ENCODE measurements around the gene FHL5.

DNA sequence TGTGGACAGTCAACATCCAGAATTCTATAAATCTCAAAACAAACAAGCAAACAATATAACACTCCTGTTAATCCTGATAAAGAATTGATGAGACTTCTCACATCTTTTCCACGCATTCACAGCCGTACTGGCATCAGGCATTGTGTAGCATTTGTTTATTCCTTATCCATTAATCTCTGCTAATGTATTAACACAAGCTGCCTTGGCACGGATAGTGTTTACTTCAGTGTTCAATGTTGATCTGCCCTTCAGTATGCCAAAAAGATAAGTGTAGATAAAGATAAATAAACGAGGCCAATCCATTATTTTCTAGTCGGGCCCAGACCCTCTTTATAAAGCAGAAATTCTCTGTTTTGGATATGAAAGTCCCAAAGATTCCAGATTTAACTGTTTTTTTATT is 25.2 kb upstream of the FHL5 start:
- TF ChIP-seq, protein P1, sequence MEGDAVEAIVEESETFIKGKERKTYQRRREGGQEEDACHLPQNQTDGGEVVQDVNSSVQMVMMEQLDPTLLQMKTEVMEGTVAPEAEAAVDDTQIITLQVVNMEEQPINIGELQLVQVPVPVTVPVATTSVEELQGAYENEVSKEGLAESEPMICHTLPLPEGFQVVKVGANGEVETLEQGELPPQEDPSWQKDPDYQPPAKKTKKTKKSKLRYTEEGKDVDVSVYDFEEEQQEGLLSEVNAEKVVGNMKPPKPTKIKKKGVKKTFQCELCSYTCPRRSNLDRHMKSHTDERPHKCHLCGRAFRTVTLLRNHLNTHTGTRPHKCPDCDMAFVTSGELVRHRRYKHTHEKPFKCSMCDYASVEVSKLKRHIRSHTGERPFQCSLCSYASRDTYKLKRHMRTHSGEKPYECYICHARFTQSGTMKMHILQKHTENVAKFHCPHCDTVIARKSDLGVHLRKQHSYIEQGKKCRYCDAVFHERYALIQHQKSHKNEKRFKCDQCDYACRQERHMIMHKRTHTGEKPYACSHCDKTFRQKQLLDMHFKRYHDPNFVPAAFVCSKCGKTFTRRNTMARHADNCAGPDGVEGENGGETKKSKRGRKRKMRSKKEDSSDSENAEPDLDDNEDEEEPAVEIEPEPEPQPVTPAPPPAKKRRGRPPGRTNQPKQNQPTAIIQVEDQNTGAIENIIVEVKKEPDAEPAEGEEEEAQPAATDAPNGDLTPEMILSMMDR (IDR thresholded peaks at IDR 0.05; ENCODE audit: poor library complexity, severe bottlenecking), result no peak
- TF ChIP-seq EZH2 (IDR thresholded peaks at IDR 0.05; ENCODE audit: borderline replicate concordance, insufficient read depth, low read length, poor library complexity, severe bottlenecking), result no peak
- TF ChIP-seq, protein P2, sequence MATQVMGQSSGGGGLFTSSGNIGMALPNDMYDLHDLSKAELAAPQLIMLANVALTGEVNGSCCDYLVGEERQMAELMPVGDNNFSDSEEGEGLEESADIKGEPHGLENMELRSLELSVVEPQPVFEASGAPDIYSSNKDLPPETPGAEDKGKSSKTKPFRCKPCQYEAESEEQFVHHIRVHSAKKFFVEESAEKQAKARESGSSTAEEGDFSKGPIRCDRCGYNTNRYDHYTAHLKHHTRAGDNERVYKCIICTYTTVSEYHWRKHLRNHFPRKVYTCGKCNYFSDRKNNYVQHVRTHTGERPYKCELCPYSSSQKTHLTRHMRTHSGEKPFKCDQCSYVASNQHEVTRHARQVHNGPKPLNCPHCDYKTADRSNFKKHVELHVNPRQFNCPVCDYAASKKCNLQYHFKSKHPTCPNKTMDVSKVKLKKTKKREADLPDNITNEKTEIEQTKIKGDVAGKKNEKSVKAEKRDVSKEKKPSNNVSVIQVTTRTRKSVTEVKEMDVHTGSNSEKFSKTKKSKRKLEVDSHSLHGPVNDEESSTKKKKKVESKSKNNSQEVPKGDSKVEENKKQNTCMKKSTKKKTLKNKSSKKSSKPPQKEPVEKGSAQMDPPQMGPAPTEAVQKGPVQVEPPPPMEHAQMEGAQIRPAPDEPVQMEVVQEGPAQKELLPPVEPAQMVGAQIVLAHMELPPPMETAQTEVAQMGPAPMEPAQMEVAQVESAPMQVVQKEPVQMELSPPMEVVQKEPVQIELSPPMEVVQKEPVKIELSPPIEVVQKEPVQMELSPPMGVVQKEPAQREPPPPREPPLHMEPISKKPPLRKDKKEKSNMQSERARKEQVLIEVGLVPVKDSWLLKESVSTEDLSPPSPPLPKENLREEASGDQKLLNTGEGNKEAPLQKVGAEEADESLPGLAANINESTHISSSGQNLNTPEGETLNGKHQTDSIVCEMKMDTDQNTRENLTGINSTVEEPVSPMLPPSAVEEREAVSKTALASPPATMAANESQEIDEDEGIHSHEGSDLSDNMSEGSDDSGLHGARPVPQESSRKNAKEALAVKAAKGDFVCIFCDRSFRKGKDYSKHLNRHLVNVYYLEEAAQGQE (IDR thresholded peaks at IDR 0.05; ENCODE audit: borderline replicate concordance), result no peak
- no peak for TF ChIP-seq POLR2AphosphoS5 (IDR thresholded peaks at IDR 0.05)
- TF ChIP-seq TAF1 (IDR thresholded peaks at IDR 0.05; ENCODE audit: low read depth), result no peak

Measured in neural cell (in vitro differentiated cells).